Superior temporal gyrus (tissue), 1 donor: ENCODE data around the gene TMEM9B.
"Not testable (repeated sequence)": the region's sequence is repeated elsewhere in the genome, so short reads cannot be mapped to it uniquely, and the experiment has no call there.

Source experiments
- DNase-seq: peaks from one replicate; pipeline ENCODE4 v3.0.0-alpha.2; 2016; ENCODE audit errors: extremely low spot score

TMEM9B gene

GRCh38 chr11:8964324-8965320 lies at the start of gene TMEM9B:
TMEM9B (minus strand) TSS chr11:8964442; CDS start chr11:8964313, 129 bp downstream.
- peak; percentile 88 for DNase-seq

- DNase-seq: no peak
Measured at GRCh38 chr11:9013373-9013772, 49.1 kb upstream of the TMEM9B start.

GRCh38 chr11:9009538-9009937 lies 45.3 kb upstream of the TMEM9B start:
- DNase-seq: not testable (repeated sequence)

GRCh38 chr11:9008661-9009060 lies 44.4 kb upstream of the TMEM9B start:
- no peak for DNase-seq

GRCh38 chr11:9008011-9008550 lies 43.8 kb upstream of the TMEM9B start:
- no peak for DNase-seq

GRCh38 chr11:9005087-9005486 lies 40.8 kb upstream of the TMEM9B start:
- no peak for DNase-seq

GRCh38 chr11:9004183-9004926 lies 40.1 kb upstream of the TMEM9B start:
- DNase-seq: no peak

GRCh38 chr11:9003573-9004182 lies 39.4 kb upstream of the TMEM9B start, which contains the start of gene NRIP3:
NRIP3 (minus strand) TSS chr11:9004001; CDS start chr11:9003935, 66 bp downstream.
- DNase-seq: peak; percentile 43

- no peak for DNase-seq
Measured at GRCh38 chr11:9002920-9003572, 38.8 kb upstream of the TMEM9B start.

GRCh38 chr11:9001736-9002135 lies 37.5 kb upstream of the TMEM9B start:
- DNase-seq: no peak

GRCh38 chr11:8998017-8998416 lies 33.8 kb upstream of the TMEM9B start:
- DNase-seq: no peak

- DNase-seq: no peak
Measured at GRCh38 chr11:8997451-8997850, 33.2 kb upstream of the TMEM9B start.

GRCh38 chr11:8989453-8989852 lies 25.2 kb upstream of the TMEM9B start:
- DNase-seq: peak; percentile 56

GRCh38 chr11:8988329-8989234 lies 24.3 kb upstream of the TMEM9B start:
- DNase-seq: no peak

- no peak for DNase-seq
Measured at GRCh38 chr11:8987446-8987845, 23.2 kb upstream of the TMEM9B start.

GRCh38 chr11:8986772-8987171 lies 22.5 kb upstream of the TMEM9B start:
- DNase-seq: not testable (repeated sequence)

- DNase-seq: no peak
Measured at GRCh38 chr11:8985462-8985861, 21.2 kb upstream of the TMEM9B start.

- no peak for DNase-seq
Measured at GRCh38 chr11:8983552-8983951, 19.3 kb upstream of the TMEM9B start.

GRCh38 chr11:8980485-8980884 lies 16.2 kb upstream of the TMEM9B start:
- DNase-seq: no peak

- DNase-seq: not testable (repeated sequence)
Measured at GRCh38 chr11:8979365-8979764, 15.1 kb upstream of the TMEM9B start.
